ENCODE measurements around the gene FNIP2. TPM values are rescaled to one million over a fixed set of nuclear protein-coding genes. Genes with fewer than 3 reads are reported as not detected.

The FNIP2 gene
- total and polyA plus RNA-seq, 4 donors = 8.8 to 88.7 (median 23.5) TPM

- TF ChIP-seq REST (IDR thresholded peaks at IDR 0.05) (no peak), RXRA (IDR thresholded peaks at IDR 0.05) (no peak)
Measured at GRCh38 chr4:158938220-158939044, 169.6 kb downstream of the FNIP2 start (continued).

- Histone ChIP-seq H3K9ac (ENCODE audit: low read depth in 1 of 2, low read length in 2 of 2) (no peak overlapping the region), H3K36me3 (ENCODE audit: control insufficient read depth in 4 of 4, insufficient read depth in 3 of 4, low read depth in 1 of 4, low read length in 3 of 4) (no peaks in the 10 kb centered on the region), H3K27me3 (ENCODE audit: control insufficient read depth in 4 of 4, insufficient read depth in 4 of 4, low read length in 3 of 4) (no peaks in the 10 kb centered on the region), H3K9me3 (ENCODE audit: control insufficient read depth in 4 of 4, low read length in 3 of 4) (no peaks in the 10 kb centered on the region), H3K4me1 (ENCODE audit: control insufficient read depth in 4 of 4, insufficient read depth in 4 of 4, low read length in 3 of 4) (peaks cover 0 to 3% (median under 1%) of the 10 kb centered on the region in 4 donors), H3K27ac (ENCODE audit: low read depth in 1 of 2, low read length in 2 of 2) (no peak overlapping the region), H3K4me3 (ENCODE audit: low read depth in 1 of 3, low read length in 3 of 3) (no peak overlapping the region)
- no peak for DNase-seq (ENCODE audit: low spot score)
- WGBS = 86% methylated on average over 2 of the region's 2 CpGs
- TF ChIP-seq RAD21 (IDR thresholded peaks at IDR 0.05) (no peak), EGR1 (IDR thresholded peaks at IDR 0.05; ENCODE audit: low read depth in 2 of 2) (no peak), FOXA1 (IDR thresholded peaks at IDR 0.05) (no peak), SP1 (IDR thresholded peaks at IDR 0.05) (no peak), CTCF (IDR thresholded peaks at IDR 0.05; ENCODE audit: low read depth, low read length, missing input control) (no peak)
Measured at GRCh38 chr4:158940271-158940670, 171.4 kb downstream of the FNIP2 start.

GRCh38 chr4:158941321-158941720 is 172.5 kb downstream of the FNIP2 start:
- Histone ChIP-seq H3K9me3 (ENCODE audit: control insufficient read depth in 4 of 4, low read length in 3 of 4) (no peaks in the 10 kb centered on the region), H3K36me3 (ENCODE audit: control insufficient read depth in 4 of 4, insufficient read depth in 3 of 4, low read depth in 1 of 4, low read length in 3 of 4) (no peaks in the 10 kb centered on the region), H3K27ac (ENCODE audit: low read depth in 1 of 2, low read length in 2 of 2) (no peak overlapping the region), H3K4me3 (ENCODE audit: low read depth in 1 of 3, low read length in 3 of 3) (no peak overlapping the region), H3K4me1 (ENCODE audit: control insufficient read depth in 4 of 4, insufficient read depth in 4 of 4, low read length in 3 of 4) (peaks cover 0 to 11% (median 4%) of the 10 kb centered on the region in 4 donors), H3K27me3 (ENCODE audit: control insufficient read depth in 4 of 4, insufficient read depth in 4 of 4, low read length in 3 of 4) (no peaks in the 10 kb centered on the region), H3K9ac (ENCODE audit: low read depth in 1 of 2, low read length in 2 of 2) (no peak overlapping the region)
- no peak for TF ChIP-seq ATF3 (IDR thresholded peaks at IDR 0.05)
- TF ChIP-seq RAD21 (IDR thresholded peaks at IDR 0.05) = no peak
- no peak for TF ChIP-seq REST (IDR thresholded peaks at IDR 0.05)
- no peak for TF ChIP-seq EGR1 (IDR thresholded peaks at IDR 0.05; ENCODE audit: low read depth in 2 of 2)
- no peak for TF ChIP-seq FOXA1 (IDR thresholded peaks at IDR 0.05)
- no peak for TF ChIP-seq JUND (IDR thresholded peaks at IDR 0.05)
- TF ChIP-seq HNF4A (conservative IDR thresholded peaks at IDR 0.05) = no peak
- TF ChIP-seq TAF1 (conservative IDR thresholded peaks at IDR 0.05) = no peak
- TF ChIP-seq NR2F2 (IDR thresholded peaks at IDR 0.05) = no peak
- no peak for TF ChIP-seq GABPA (IDR thresholded peaks at IDR 0.05 in 1 of 2, conservative IDR thresholded peaks at IDR 0.05 in 1 of 2)
- no peak for TF ChIP-seq MAX (IDR thresholded peaks at IDR 0.05)
- no peak for TF ChIP-seq HNF4G (IDR thresholded peaks at IDR 0.05)
- TF ChIP-seq SP1 (IDR thresholded peaks at IDR 0.05) = no peak
- no peak for TF ChIP-seq RXRA (IDR thresholded peaks at IDR 0.05)
- TF ChIP-seq CTCF (IDR thresholded peaks at IDR 0.05; ENCODE audit: low read depth, low read length, missing input control) = no peak
- no peak for TF ChIP-seq YY1 (IDR thresholded peaks at IDR 0.05)
- no peak for DNase-seq (ENCODE audit: low spot score)

Data from liver (tissue), 9 donors.